Stomach (tissue), 9 donors: Measurements from ENCODE around the gene CPNE1. TPM values are rescaled to one million over a fixed set of nuclear protein-coding genes. Genes with fewer than 3 reads are reported as not detected.

Source experiments
- DNase-seq, 2 donors: peaks; one replicate each; pipeline versions ENCODE4 v3.0.0 to v3.0.0-alpha.2; 2013 to 2019
- H3K27ac ChIP-seq, 5 donors: fragments of 200-600 bp in 4 of 5; sonication (generic) in 4 of 5; one replicate each; pipeline ENCODE4 v1.5.1; 2013 to 2019; ENCODE audit warnings: mild to moderate bottlenecking in 1 of 5, moderate library complexity in 1 of 5
- H3K27me3 ChIP-seq, 3 donors: fragments of 200-600 bp; sonication (generic); one replicate each; pipeline ENCODE4 v1.5.1; 2017 to 2019; ENCODE audit warnings: mixed run types in 1 of 3
- H3K36me3 ChIP-seq, 4 donors: fragments of 200-600 bp; sonication (generic); 1 replicate in 3 of 4; 2 replicates in 1 of 4; pipeline ENCODE4 v1.5.1; 2016 to 2019
- H3K4me1 ChIP-seq, 4 donors: fragments of 200-600 bp; sonication (generic); one replicate each; pipeline ENCODE4 v1.5.1; 2016 to 2019
- H3K4me3 ChIP-seq, 4 donors: fragments of 200-600 bp; sonication (generic) in 3 of 4; one replicate each; pipeline ENCODE4 v1.5.1; 2016 to 2019; ENCODE audit warnings: mild to moderate bottlenecking in 1 of 4
- H3K9me3 ChIP-seq, 4 donors: fragments of 200-600 bp; sonication (generic); one replicate each; pipeline ENCODE4 v1.5.1; 2016 to 2019
- CTCF ChIP-seq, 7 experiments: fragments of 450-650 bp in 4 of 7; fragments of 200-600 bp in 3 of 7; sonication (generic) in 3 of 7; IDR thresholded peaks; one replicate each; pipeline ENCODE4 v1.5.1; 2016 to 2019; ENCODE audit warnings: antibody characterized with exemption in 7 of 7, control low read depth in 2 of 7, mild to moderate bottlenecking in 1 of 7
- EP300 ChIP-seq: sonication (generic); formaldehyde crosslinking; IDR thresholded peaks from one replicate; pipeline ENCODE4 v1.6.1; 2017; ENCODE audit warnings: antibody characterized with exemption
- POLR2A ChIP-seq, 4 donors: fragments of 450-650 bp; IDR thresholded peaks; one replicate each; pipeline ENCODE4 v1.6.1; 2016; ENCODE audit warnings: antibody characterized with exemption in 4 of 4, control low read depth in 2 of 4, mild to moderate bottlenecking in 1 of 4, moderate library complexity in 1 of 4
- POLR2AphosphoS5 ChIP-seq, 3 donors: sonication (generic); formaldehyde crosslinking; IDR thresholded peaks; one replicate each; pipeline ENCODE4 v1.6.1; 2016; ENCODE audit warnings: antibody characterized with exemption in 3 of 3
- WGBS, 5 donors: extraction: QIAGEN DNeasy Blood & Tissue Kit in 3 of 5; methylation state at CpG; one replicate each; pipeline versions ENCODE4 v1.1.5 to v1.1.7; 2013 to 2018; 5-methylcytosine and 5-hydroxymethylcytosine counted together
- intact Hi-C: fragments of 100-400 bp; cut with DNase I; formaldehyde crosslinking; loops from one replicate; pipeline ENCODE4 v1.15.1; 2023; ENCODE audit warnings: low total_unique reads
- polyA plus RNA-seq, 3 donors: library from polyadenylated mRNA; stranded (reverse); fragments of 200-250 nt; gene quantifications; one replicate each; pipeline ENCODE4 v1.2.3, GENCODE V29; 2013
- total RNA-seq, 5 donors: library from RNA; depleted of rRNA; stranded (reverse); fragments of >200 nt; gene quantifications; one replicate each; pipeline versions ENCODE4 v1.1.0 to v1.2.3, GENCODE V29; 2014 to 2016
- donor health status: healthy with polysubstance abuse.
- donor health status: Bipolar disorder and iron deficiency.
- donor health status: healthy.

CPNE1 gene
- total and polyA plus RNA-seq, 8 donors: 67.9 to 172 (median 107) TPM

- WGBS, 5 donors: 96 to 98% (median 97%) methylated on average over 10 to 13 of the region's 13 CpGs
- H3K4me1 ChIP-seq: peaks cover 13 to 71% (median 46%) of the 10 kb centered on the region in 4 donors
- DNase-seq: no peak
- TF ChIP-seq EP300 (no peak), POLR2AphosphoS5 (IDR thresholded peaks at IDR 0.05) (no peak), CTCF (IDR thresholded peaks at IDR 0.05) (no peak), POLR2A (IDR thresholded peaks at IDR 0.05) (no peak)
- H3K36me3 ChIP-seq: peaks cover 23 to 43% (median 36%) of the 10 kb centered on the region in 4 donors
- no peak overlapping the region for H3K4me3 ChIP-seq
- H3K27ac ChIP-seq: no peak overlapping the region
- intact Hi-C loops: no loop called here
- no peaks in the 10 kb centered on the region for H3K9me3 ChIP-seq
- H3K27me3 ChIP-seq: no peaks in the 10 kb centered on the region
These were observed 11.9 kb downstream of the CPNE1 start for GRCh38 chr20:35652641-35653429.

- no peaks in the 10 kb centered on the region for H3K27me3 ChIP-seq
- intact Hi-C loops: no loop called here
- H3K4me1 ChIP-seq: peaks cover 9 to 62% (median 37%) of the 10 kb centered on the region in 4 donors
- no peak overlapping the region for H3K4me3 ChIP-seq
- no peak for DNase-seq
- no peaks in the 10 kb centered on the region for H3K9me3 ChIP-seq
- H3K36me3 ChIP-seq: peaks cover 23 to 43% (median 36%) of the 10 kb centered on the region in 4 donors
- no peak overlapping the region for H3K27ac ChIP-seq
- TF ChIP-seq POLR2A (IDR thresholded peaks at IDR 0.05) (no peak), CTCF (IDR thresholded peaks at IDR 0.05) (no peak), EP300 (no peak), POLR2AphosphoS5 (IDR thresholded peaks at IDR 0.05) (no peak)
These were observed 12.7 kb downstream of the CPNE1 start for GRCh38 chr20:35651958-35652357.

GRCh38 chr20:35650632-35651031 lies 14.1 kb downstream of the CPNE1 start:
- no peak overlapping the region for H3K27ac ChIP-seq

GRCh38 chr20:35648836-35649235 lies 15.9 kb downstream of the CPNE1 start:
- Histone ChIP-seq H3K27ac (no peak overlapping the region), H3K9me3 (no peaks in the 10 kb centered on the region), H3K4me3 (no peak overlapping the region), H3K27me3 (no peaks in the 10 kb centered on the region), H3K36me3 (peaks cover 10 to 20% (median 18%) of the 10 kb centered on the region in 4 donors), H3K4me1 (peaks cover 8 to 52% (median 30%) of the 10 kb centered on the region in 4 donors)
- no peak for TF ChIP-seq EP300
- TF ChIP-seq CTCF (IDR thresholded peaks at IDR 0.05): no peak
- no peak for TF ChIP-seq POLR2A (IDR thresholded peaks at IDR 0.05)
- TF ChIP-seq POLR2AphosphoS5 (IDR thresholded peaks at IDR 0.05): no peak
- intact Hi-C loops: no loop called here
- DNase-seq: peak in 1 of 2 donors; percentile 38

More at GRCh38 chr20:35650632-35651031, 14.1 kb downstream of the CPNE1 start:
- H3K9me3 ChIP-seq: no peaks in the 10 kb centered on the region
- intact Hi-C loops: no loop called here
- H3K27me3 ChIP-seq: no peaks in the 10 kb centered on the region
- H3K4me1 ChIP-seq: peaks cover 8 to 51% (median 29%) of the 10 kb centered on the region in 4 donors
- H3K36me3 ChIP-seq: peaks cover 23 to 38% (median 33%) of the 10 kb centered on the region in 4 donors
- 56 to 72% (median 61%) methylated on average over 3 of the region's 3 CpGs for WGBS, 5 donors
- DNase-seq: no peak
- TF ChIP-seq CTCF (IDR thresholded peaks at IDR 0.05): no peak
- TF ChIP-seq POLR2AphosphoS5 (IDR thresholded peaks at IDR 0.05): no peak
- TF ChIP-seq EP300: no peak
- TF ChIP-seq POLR2A (IDR thresholded peaks at IDR 0.05): no peak
- no peak overlapping the region for H3K4me3 ChIP-seq
